Body of pancreas (tissue), 4 donors: ENCODE data around the gene MAFB.

Source experiments
- CTCF ChIP-seq, 7 experiments: fragments of 450-650 bp in 4 of 7; fragments of 200-600 bp in 3 of 7; sonication (generic) in 3 of 7; IDR thresholded peaks; one replicate each; pipeline ENCODE4 v1.5.1; 2016 to 2019; ENCODE audit warnings: antibody characterized with exemption in 7 of 7
- POLR2A ChIP-seq, 3 donors: fragments of 450-650 bp; IDR thresholded peaks; one replicate each; pipeline ENCODE4 v1.6.1; 2016; ENCODE audit warnings: antibody characterized with exemption in 3 of 3, mild to moderate bottlenecking in 2 of 3

- TF ChIP-seq POLR2A (IDR thresholded peaks at IDR 0.05) (no peak), CTCF (IDR thresholded peaks at IDR 0.05) (no peak)
Observed at GRCh38 chr20:40654876-40655275, 34.2 kb downstream of the MAFB start.
